Subcutaneous adipose tissue (tissue), 4 donors: ENCODE measurements around the gene PKN1. TPM values are rescaled to one million over a fixed set of nuclear protein-coding genes. Genes with fewer than 3 reads are reported as not detected.

Source experiments
- CTCF ChIP-seq: fragments of 450-650 bp; IDR thresholded peaks from one replicate; pipeline ENCODE4 v1.5.1; 2016; ENCODE audit warnings: low read depth, mild to moderate bottlenecking, control low read depth, antibody characterized with exemption, moderate library complexity
- total RNA-seq, 4 donors: library from RNA; depleted of rRNA; stranded (reverse); fragments of >200 nt; gene quantifications; one replicate each; pipeline ENCODE4 v1.1.0, GENCODE V29; 2016

The PKN1 gene
- total RNA-seq, 4 donors from 2014 or later, result 47.8 to 136 (median 75.8) TPM

GRCh38 chr19:14514215-14514863 lies 81.2 kb downstream of the PKN1 start:
- no peak for TF ChIP-seq CTCF

DNA sequence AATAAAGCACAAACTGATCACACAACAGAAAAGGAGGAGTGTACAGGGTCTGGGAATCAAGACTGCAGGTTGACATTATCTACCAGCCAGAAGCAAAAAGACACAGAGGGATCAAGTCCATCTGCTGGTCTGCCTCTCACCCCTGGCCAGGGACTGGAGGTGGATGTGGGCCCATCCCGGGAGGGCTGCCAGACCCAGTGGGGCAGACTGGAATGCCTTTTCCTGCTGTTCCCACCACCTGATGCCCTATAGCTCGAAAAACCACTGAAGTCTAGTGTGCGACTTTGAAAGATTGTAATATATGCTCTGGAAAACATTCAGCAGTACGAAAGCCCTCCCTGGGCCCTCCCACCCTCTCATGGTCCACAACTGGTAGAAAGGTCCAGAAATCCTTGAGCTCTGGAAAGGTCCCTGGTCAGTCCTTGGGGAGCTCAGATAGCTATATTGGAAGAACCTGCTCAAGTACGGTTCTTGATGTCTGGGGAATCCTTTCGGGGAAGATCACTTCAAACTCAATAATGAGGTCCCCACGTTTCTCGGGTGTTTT lies 82.5 kb downstream of the PKN1 start:
- no peak for TF ChIP-seq CTCF

DNA sequence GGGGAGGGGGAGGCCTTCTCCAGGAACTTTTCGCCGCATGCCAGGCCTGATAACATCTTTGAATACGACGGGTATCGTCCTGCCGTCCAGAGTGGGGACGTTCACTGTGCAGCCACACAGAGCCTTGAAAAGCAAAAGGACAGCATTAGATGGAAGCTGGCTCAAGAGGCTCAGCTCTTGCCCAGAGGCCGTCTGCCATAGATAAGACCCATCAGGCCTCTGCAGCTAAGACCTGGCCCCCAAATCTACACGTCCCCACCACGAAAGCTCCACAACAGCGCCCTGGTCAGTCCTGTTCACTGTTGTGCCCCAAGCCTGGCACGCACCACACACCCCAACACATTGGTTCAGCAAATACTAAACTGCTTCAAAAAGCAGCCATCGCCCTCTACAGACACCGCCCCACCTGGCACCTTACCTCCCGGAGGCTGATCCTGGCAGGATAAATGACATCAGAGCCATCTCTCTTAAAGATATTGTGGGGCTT lies 83.0 kb downstream of the PKN1 start:
- no peak for TF ChIP-seq CTCF

DNA sequence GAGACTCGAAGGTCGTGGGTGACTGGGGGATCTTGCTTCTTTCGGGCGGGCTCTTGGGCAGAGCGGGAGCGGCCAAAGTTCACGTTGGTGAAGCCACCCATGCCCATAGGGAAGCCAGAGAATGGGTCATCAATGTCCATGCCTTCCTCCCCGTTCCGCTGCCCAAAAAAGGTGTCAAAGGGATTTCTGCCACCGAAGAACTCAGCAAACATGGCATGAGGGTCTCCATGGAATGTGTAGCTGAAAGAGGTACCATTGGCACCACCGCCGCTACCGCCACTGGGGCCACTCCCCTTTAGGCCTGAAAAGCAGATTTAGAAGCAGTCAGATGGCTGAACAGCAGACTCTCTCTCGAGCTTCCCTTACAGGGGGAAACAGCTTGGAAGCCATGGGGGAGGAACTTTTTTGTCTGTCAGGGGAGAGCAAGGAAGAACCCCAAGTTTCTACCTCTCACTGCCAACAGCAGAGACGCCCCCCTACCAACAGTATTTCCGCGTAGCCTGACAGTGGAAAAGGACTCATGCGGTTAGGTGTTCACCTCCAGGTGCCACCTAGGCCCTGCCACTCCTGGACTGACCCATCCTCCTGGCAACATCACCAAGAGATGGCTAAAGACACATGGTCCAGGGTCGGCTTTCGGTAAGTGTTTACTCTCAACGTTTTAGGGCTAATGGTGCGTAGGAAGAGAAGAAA lies 83.8 kb downstream of the PKN1 start:
- no peak for TF ChIP-seq CTCF

DNA sequence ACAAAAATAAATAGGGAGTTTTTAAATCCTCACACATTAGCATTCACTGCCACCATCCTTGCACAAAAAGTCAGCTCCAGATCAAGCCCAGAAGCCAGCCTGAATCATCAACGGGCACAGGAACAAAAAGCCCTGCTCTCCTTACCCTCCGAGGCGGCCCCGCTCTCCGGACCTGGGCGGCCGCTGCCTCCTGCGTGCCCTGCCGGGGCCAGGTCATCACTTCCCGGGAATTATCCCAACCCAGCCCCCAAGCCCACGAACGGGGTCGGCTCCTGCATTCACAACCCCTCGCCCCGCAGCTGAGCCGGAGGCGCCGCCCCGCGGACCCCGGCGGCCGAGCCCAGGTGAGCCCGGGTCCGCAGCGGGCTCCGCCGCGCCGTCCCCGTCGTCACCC lies 84.3 kb downstream of the PKN1 start:
- no peak for TF ChIP-seq CTCF

DNA sequence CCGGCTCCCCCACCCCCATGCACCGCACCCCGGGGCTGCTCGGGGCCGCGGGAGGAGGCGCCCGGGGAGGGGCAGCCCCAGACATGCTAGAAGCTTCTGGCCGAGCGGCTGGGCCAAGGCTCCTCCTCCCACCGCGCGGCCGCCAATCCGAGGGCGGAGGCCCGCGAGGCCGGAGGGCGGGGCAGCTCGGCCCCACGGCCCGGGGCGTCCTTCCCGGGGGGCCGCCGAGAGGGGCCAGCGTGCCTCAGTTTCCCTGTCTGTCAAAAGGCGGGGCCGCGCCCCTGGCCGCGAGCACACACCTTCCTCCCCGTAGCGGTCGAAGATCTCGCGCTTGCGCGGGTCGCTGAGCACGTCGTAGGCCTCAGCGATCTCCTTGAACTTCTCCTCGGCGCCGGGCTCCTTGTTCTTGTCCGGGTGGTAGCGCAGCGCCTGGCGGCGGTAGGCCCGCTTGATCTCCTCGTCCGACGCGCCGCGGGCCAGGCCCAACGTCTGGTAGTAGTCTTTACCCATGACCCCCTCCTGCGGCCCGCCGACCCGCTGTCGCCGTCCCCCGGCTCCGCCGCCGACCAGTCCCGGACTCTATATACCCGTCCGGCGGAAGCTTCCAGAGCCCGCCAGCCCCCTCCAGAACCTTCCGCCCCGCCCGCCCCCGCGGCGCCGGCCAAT lies 84.9 kb downstream of the PKN1 start, which contains the start of gene DNAJB1:
DNAJB1 (minus strand) TSS at position 558 of the 666 bp plus-strand sequence; CDS start at position 510, 48 bp downstream.
- TF ChIP-seq CTCF, result no peak
